GM19324 (cell line): ENCODE results near the gene IGSF6.

Experiments
- ATAC-seq: cut with Tn5 transposase; IDR thresholded peaks from one replicate; pipeline ENCODE4 v1.9.1; 2021; ENCODE audit warnings: mild to moderate bottlenecking, moderate library complexity; ENCODE audit not compliant: unreplicated experiment, low FRiP score

IGSF6 gene

GRCh38 chr16:21603928-21604327 lies 48.5 kb downstream of the IGSF6 start:
- ATAC-seq: no peak

GRCh38 chr16:21602785-21603184 lies 49.6 kb downstream of the IGSF6 start:
- no peak for ATAC-seq

- ATAC-seq: peak; percentile 21
Observed at GRCh38 chr16:21600031-21600773, 52.2 kb downstream of the IGSF6 start.

- ATAC-seq: peak; percentile 92
Observed at GRCh38 chr16:21599122-21600030, 53.0 kb downstream of the IGSF6 start, which contains the start of gene METTL9. Gene METTL9, plus strand, starts transcription at chr16:21599577. Its CDS starts 157 bp downstream, at chr16:21599734.

- no peak for ATAC-seq
Observed at GRCh38 chr16:21598701-21599121, 53.7 kb downstream of the IGSF6 start.

GRCh38 chr16:21598206-21598605 lies 54.2 kb downstream of the IGSF6 start:
- ATAC-seq: no peak

GRCh38 chr16:21597561-21598030 lies 54.8 kb downstream of the IGSF6 start:
- ATAC-seq: no peak

GRCh38 chr16:21593530-21594289 lies 58.7 kb downstream of the IGSF6 start:
- no peak for ATAC-seq

GRCh38 chr16:21592191-21592590 lies 60.2 kb downstream of the IGSF6 start:
- ATAC-seq: no peak

GRCh38 chr16:21590796-21591195 lies 61.6 kb downstream of the IGSF6 start:
- ATAC-seq: no peak

GRCh38 chr16:21590287-21590686 lies 62.1 kb downstream of the IGSF6 start:
- no peak for ATAC-seq

GRCh38 chr16:21589551-21589950 lies 62.9 kb downstream of the IGSF6 start:
- ATAC-seq: no peak
